Skeletal muscle cell (primary cell): ENCODE measurements around the gene SLC12A6.
A peak's percentile ranks its signal among the peaks of the same experiment; 100 is the strongest.
"Not testable (repeated sequence)": the region's sequence is repeated elsewhere in the genome, so short reads cannot be mapped to it uniquely, and the experiment has no call there.

Experiments
- DNase-seq: peaks from one replicate; pipeline ENCODE4 v3.0.0-alpha.2; 2010; ENCODE audit warnings: low read depth
- H3K4me3 ChIP-seq: 2 replicates; pipeline ENCODE4 v1.5.1; 2011; ENCODE audit warnings: low read depth, mild to moderate bottlenecking, control low read depth, low read length, moderate library complexity

The SLC12A6 gene

GRCh38 chr15:34223904-34224596, 113.5 kb downstream of the SLC12A6 start:
- peak overlapping the region; percentile 89 for H3K4me3 ChIP-seq
- DNase-seq: no peak

- DNase-seq: no peak
- no peak overlapping the region for H3K4me3 ChIP-seq
Measured at GRCh38 chr15:34217587-34218225, 119.9 kb downstream of the SLC12A6 start.

GRCh38 chr15:34216527-34217270, 120.9 kb downstream of the SLC12A6 start:
- DNase-seq: no peak
- no peak overlapping the region for H3K4me3 ChIP-seq

- DNase-seq: no peak
- no peak overlapping the region for H3K4me3 ChIP-seq
Measured at GRCh38 chr15:34214135-34214534, 123.4 kb downstream of the SLC12A6 start.

GRCh38 chr15:34213690-34214089, 123.9 kb downstream of the SLC12A6 start:
- DNase-seq: no peak
- no peak overlapping the region for H3K4me3 ChIP-seq

GRCh38 chr15:34209421-34210282, 127.9 kb downstream of the SLC12A6 start, which contains the start of gene KATNBL1:
Gene KATNBL1, minus strand, starts transcription at chr15:34210096. Its CDS starts 46,420 bp downstream, at chr15:34163676.
- peak; percentile 61 for DNase-seq
- H3K4me3 ChIP-seq: peak within 1 kb of the TSS; percentile 70

GRCh38 chr15:34206011-34206410, 131.6 kb downstream of the SLC12A6 start:
- H3K4me3 ChIP-seq: no peak overlapping the region

GRCh38 chr15:34203936-34204335, 133.6 kb downstream of the SLC12A6 start:
- H3K4me3 ChIP-seq: no peak overlapping the region
- DNase-seq: no peak

More at GRCh38 chr15:34206011-34206410, 131.6 kb downstream of the SLC12A6 start:
- no peak for DNase-seq

GRCh38 chr15:34203305-34203704, 134.3 kb downstream of the SLC12A6 start:
- H3K4me3 ChIP-seq: no peak overlapping the region

GRCh38 chr15:34193272-34193671, 144.3 kb downstream of the SLC12A6 start:
- not testable (repeated sequence) for DNase-seq, H3K4me3 ChIP-seq

More at GRCh38 chr15:34203305-34203704, 134.3 kb downstream of the SLC12A6 start:
- no peak for DNase-seq

- H3K4me3 ChIP-seq: no peak overlapping the region
- DNase-seq: no peak
Measured at GRCh38 chr15:34188711-34189110, 148.9 kb downstream of the SLC12A6 start.

GRCh38 chr15:34185666-34186065, 151.9 kb downstream of the SLC12A6 start:
- H3K4me3 ChIP-seq: no peak overlapping the region
- no peak for DNase-seq

- no peak for DNase-seq
Measured at GRCh38 chr15:34182942-34183341, 154.6 kb downstream of the SLC12A6 start.

More at GRCh38 chr15:34182942-34183341, 154.6 kb downstream of the SLC12A6 start:
- H3K4me3 ChIP-seq: no peak overlapping the region
